Adrenal gland (tissue), 5 donors: ENCODE measurements around the gene SMAP2.

Experiments
- CTCF ChIP-seq, 6 experiments: fragments of 450-650 bp in 4 of 6; fragments of 200-600 bp in 2 of 6; sonication (generic) in 1 of 6; IDR thresholded peaks; 1 replicate in 5 of 6; 2 replicates in 1 of 6; pipeline versions ENCODE4 v1.5.1 to v1.8.0; 2016 to 2021; ENCODE audit warnings: antibody characterized with exemption in 6 of 6, mild to moderate bottlenecking in 2 of 6, moderate library complexity in 1 of 6
- POLR2A ChIP-seq, 2 donors: fragments of 450-650 bp; IDR thresholded peaks; one replicate each; pipeline ENCODE4 v1.6.1; 2017; ENCODE audit warnings: antibody characterized with exemption in 2 of 2, mild to moderate bottlenecking in 2 of 2, moderate library complexity in 1 of 2
- donor health status: DM: no; HTN: no; CAD: no.

DNA sequence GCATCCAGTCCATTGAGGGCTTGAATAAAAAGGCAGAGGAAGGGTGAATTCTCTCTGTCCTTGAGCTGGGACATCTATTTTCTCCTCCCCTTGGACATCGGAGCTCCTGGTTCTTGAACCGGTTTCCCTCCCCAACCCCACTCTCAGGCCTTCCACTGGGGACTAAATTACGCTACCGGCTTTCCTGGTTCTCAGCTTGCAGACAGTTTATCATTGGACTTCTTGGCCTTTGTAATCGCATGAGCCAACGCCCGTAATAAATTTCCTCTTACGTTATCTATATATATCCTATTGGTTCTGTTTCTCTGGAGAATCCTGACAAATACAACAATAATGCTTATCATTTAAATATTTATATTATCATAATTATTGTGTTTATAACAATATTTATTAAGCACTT lies 36.1 kb upstream of the SMAP2 start:
- TF ChIP-seq CTCF (IDR thresholded peaks at IDR 0.05): no peak
- no peak for TF ChIP-seq POLR2A (IDR thresholded peaks at IDR 0.05)
